A549 (cell line): ENCODE results near the gene IGFBP4. TPM values are rescaled to one million over a fixed set of nuclear protein-coding genes. Genes with fewer than 3 reads are reported as not detected.

Source experiments
- CBX2 ChIP-seq: fragments of 200-600 bp; sonication (generic); IDR thresholded peaks from 2 replicates; pipeline ENCODE4 v1.6.1; 2016; ENCODE audit warnings: low read depth, mild to moderate bottlenecking, borderline replicate concordance
- CEBPB ChIP-seq, 2 experiments: fragments of >200 bp in 1 of 2; sonication (Bioruptor Twin) in 1 of 2; formaldehyde crosslinking in 1 of 2; IDR thresholded peaks; 2 replicates each; pipeline ENCODE4 v1.6.1; 2012 to 2016
- CHD4 ChIP-seq: fragments of 200-600 bp; sonication (generic); IDR thresholded peaks from 2 replicates; pipeline ENCODE4 v1.6.1; 2016; ENCODE audit warnings: antibody characterized with exemption, mild to moderate bottlenecking, borderline replicate concordance
- EP300 ChIP-seq, 2 experiments: fragments of >200 bp; sonication (Bioruptor Twin); formaldehyde crosslinking; IDR thresholded peaks; 2 replicates in 1 of 2; 3 replicates in 1 of 2; pipeline ENCODE4 v1.6.1; 2016 to 2017
- FOSB ChIP-seq: fragments of 250-450 bp; sonication (Bioruptor Pico); IDR thresholded peaks from 2 replicates; pipeline ENCODE4 v1.5.0; 2020; ENCODE audit warnings: mild to moderate bottlenecking, moderate library complexity
- FOSL2 ChIP-seq, 2 experiments: fragments of 450-650 bp in 1 of 2; fragments of >200 bp in 1 of 2; sonication (Bioruptor Twin) in 1 of 2; formaldehyde crosslinking; IDR thresholded peaks; 2 replicates each; pipeline versions ENCODE4 v1.5.0 to v1.6.1; 2016 to 2020; ENCODE audit warnings: mild to moderate bottlenecking in 1 of 2, moderate library complexity in 1 of 2
- FOXS1 ChIP-seq: fragments of 250-450 bp; sonication (Bioruptor Pico); IDR thresholded peaks from 2 replicates; pipeline ENCODE4 v1.5.0; 2020; ENCODE audit warnings: mild to moderate bottlenecking, moderate library complexity
- HDAC2 ChIP-seq: fragments of 200-600 bp; sonication (generic); IDR thresholded peaks from 2 replicates; pipeline ENCODE4 v1.6.1; 2016
- HEYL ChIP-seq: fragments of 250-450 bp; sonication (Bioruptor Pico); IDR thresholded peaks from 2 replicates; pipeline ENCODE4 v1.8.0; 2021; ENCODE audit warnings: mild to moderate bottlenecking, moderate library complexity
- HOXA7 ChIP-seq: fragments of 250-450 bp; sonication (Bioruptor Pico); IDR thresholded peaks from 2 replicates; pipeline ENCODE4 v1.5.0; 2020; ENCODE audit warnings: mild to moderate bottlenecking, moderate library complexity
- HOXB13 ChIP-seq: fragments of 250-450 bp; sonication (Bioruptor Pico); IDR thresholded peaks from 2 replicates; pipeline ENCODE4 v1.5.0; 2020; ENCODE audit warnings: low read depth, mild to moderate bottlenecking, moderate library complexity
- JUN ChIP-seq, 2 experiments: fragments of >200 bp; sonication (Bioruptor Twin); formaldehyde crosslinking; IDR thresholded peaks; 2 replicates in 1 of 2; 3 replicates in 1 of 2; pipeline ENCODE4 v1.6.1; 2016 to 2017
- JUNB ChIP-seq: fragments of >200 bp; sonication (Bioruptor Twin); formaldehyde crosslinking; IDR thresholded peaks from 2 replicates; pipeline ENCODE4 v1.6.1; 2016
- KDM1A ChIP-seq: fragments of 200-600 bp; sonication (generic); IDR thresholded peaks from 2 replicates; pipeline ENCODE4 v1.6.1; 2016; ENCODE audit warnings: low read depth, mild to moderate bottlenecking
- KDM5A ChIP-seq: fragments of 200-600 bp; sonication (generic); IDR thresholded peaks from 2 replicates; pipeline ENCODE4 v1.6.1; 2016; ENCODE audit warnings: antibody characterized with exemption, mild to moderate bottlenecking
- MAFK ChIP-seq: fragments of 450-650 bp; IDR thresholded peaks from 2 replicates; pipeline ENCODE4 v1.6.1; 2014; ENCODE audit not compliant: partially characterized antibody
- MYC ChIP-seq: IDR thresholded peaks from 2 replicates; pipeline ENCODE4 v1.6.1; 2012; ENCODE audit warnings: mild to moderate bottlenecking, inconsistent platforms, low read length, improper control_type of control experiment, borderline replicate concordance
- POLR2AphosphoS2 ChIP-seq: conservative IDR thresholded peaks from 2 replicates; pipeline ENCODE4 v1.6.1; 2012; ENCODE audit warnings: low read length, improper control_type of control experiment, inconsistent platforms
- RARB ChIP-seq: fragments of 250-450 bp; sonication (Bioruptor Pico); IDR thresholded peaks from 2 replicates; pipeline ENCODE4 v1.8.0; 2021; ENCODE audit warnings: mild to moderate bottlenecking, moderate library complexity
- RCOR1 ChIP-seq: fragments of 150-350 bp; IDR thresholded peaks from 2 replicates; pipeline ENCODE4 v1.6.1; 2014; ENCODE audit warnings: antibody characterized with exemption, low read length, low read depth
- RFX5 ChIP-seq: fragments of 450-650 bp; IDR thresholded peaks from 2 replicates; pipeline ENCODE4 v1.7.1; 2014; ENCODE audit warnings: antibody characterized with exemption, mild to moderate bottlenecking, moderate library complexity
- SREBF2 ChIP-seq: fragments of 450-650 bp; IDR thresholded peaks from 2 replicates; pipeline ENCODE4 v1.6.1; 2014; ENCODE audit warnings: mild to moderate bottlenecking, moderate library complexity
- ZFP36 ChIP-seq: fragments of 450-650 bp; IDR thresholded peaks from 2 replicates; pipeline ENCODE4 v1.6.1; 2014; ENCODE audit warnings: borderline replicate concordance; ENCODE audit not compliant: partially characterized antibody
- polyA plus RNA-seq, 4 experiments: library from polyadenylated mRNA; depleted of rRNA in 3 of 4; stranded (reverse); fragments of >200 nt; fragmentation: RNase III in 1 of 4; extraction: RNeasy Plus Mini Kit Qiagen cat#74134 plus additional on column Dnase treatment in 1 of 4; gene quantifications; 2 replicates in 3 of 4; 3 replicates in 1 of 4; pipeline ENCODE4 v1.2.3, GENCODE V29; 2011 to 2017
- TF ChIP-seq, protein P1 (sequence below): fragments of >200 bp; sonication (Bioruptor Twin); formaldehyde crosslinking; IDR thresholded peaks from 3 replicates; pipeline ENCODE4 v1.6.1; 2016
- TF ChIP-seq, protein P2 (sequence below): IDR thresholded peaks from 2 replicates; pipeline ENCODE4 v1.6.1; 2012
- TF ChIP-seq, protein P3 (sequence below): fragments of 450-650 bp; IDR thresholded peaks from 2 replicates; pipeline ENCODE4 v1.6.1; 2014; ENCODE audit warnings: antibody characterized with exemption
- TF ChIP-seq, protein P4 (sequence below): IDR thresholded peaks from 2 replicates; pipeline ENCODE4 v1.6.1; 2012; ENCODE audit warnings: low read depth, borderline replicate concordance
- TF ChIP-seq, protein P5 (sequence below): fragments of >200 bp; sonication (Bioruptor Twin); formaldehyde crosslinking; IDR thresholded peaks from 2 replicates; pipeline ENCODE4 v1.6.1; 2016
- TF ChIP-seq, protein P6 (sequence below): fragments of 250-450 bp; sonication (Bioruptor Pico); IDR thresholded peaks from 2 replicates; pipeline ENCODE4 v1.5.0; 2021; ENCODE audit warnings: mild to moderate bottlenecking, moderate library complexity, borderline replicate concordance
- TF ChIP-seq, protein P7 (sequence below): fragments of 250-450 bp; sonication (Bioruptor Pico); IDR thresholded peaks from 2 replicates; pipeline ENCODE4 v1.5.0; 2020; ENCODE audit warnings: low read depth, mild to moderate bottlenecking, moderate library complexity

Gene IGFBP4
- polyA plus RNA-seq, 2 of the 4 experiments (the other 2 are of a cell fraction), result 1,080 to 1,829 TPM

DNA sequence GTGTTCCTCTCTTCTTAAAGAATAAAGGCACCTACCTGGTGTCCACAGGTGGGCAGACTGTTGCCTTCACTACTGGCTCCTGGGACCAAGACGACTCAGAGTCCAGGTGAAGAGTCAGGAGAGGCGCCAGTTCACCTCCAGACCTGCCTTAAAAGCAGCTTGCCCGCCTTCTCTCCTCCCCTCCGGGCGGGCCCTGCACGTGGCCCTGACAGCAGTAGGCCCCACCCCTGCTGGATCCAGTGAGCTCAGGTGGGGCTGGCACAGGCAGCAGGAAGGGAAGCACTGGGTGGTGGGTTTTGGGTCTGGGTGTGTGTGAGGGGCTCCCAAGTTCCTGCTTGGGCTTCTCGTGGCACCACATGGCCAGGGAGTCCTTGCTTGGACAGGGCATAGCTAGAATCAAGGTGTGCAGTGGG lies 58.3 kb downstream of the IGFBP4 start, which contains the start of gene TNS4 (continued):
- TF ChIP-seq, protein P1, sequence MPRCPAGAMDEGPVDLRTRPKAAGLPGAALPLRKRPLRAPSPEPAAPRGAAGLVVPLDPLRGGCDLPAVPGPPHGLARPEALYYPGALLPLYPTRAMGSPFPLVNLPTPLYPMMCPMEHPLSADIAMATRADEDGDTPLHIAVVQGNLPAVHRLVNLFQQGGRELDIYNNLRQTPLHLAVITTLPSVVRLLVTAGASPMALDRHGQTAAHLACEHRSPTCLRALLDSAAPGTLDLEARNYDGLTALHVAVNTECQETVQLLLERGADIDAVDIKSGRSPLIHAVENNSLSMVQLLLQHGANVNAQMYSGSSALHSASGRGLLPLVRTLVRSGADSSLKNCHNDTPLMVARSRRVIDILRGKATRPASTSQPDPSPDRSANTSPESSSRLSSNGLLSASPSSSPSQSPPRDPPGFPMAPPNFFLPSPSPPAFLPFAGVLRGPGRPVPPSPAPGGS, result peak; percentile 71; the same call in 2 of the 3 replicates
- TF ChIP-seq KDM1A (no peak), JUNB (no peak), HDAC2 (no peak), FOSB (CRISPR knock-in tag) (peak; percentile 51; the same call in 1 of the 2 replicates), CHD4 (no peak), FOSL2 (IDR thresholded peaks at IDR 0.05) (no peak), FOSL2 (CRISPR knock-in tag; IDR thresholded peaks at IDR 0.05) (no peak), MAFK (no peak), HEYL (CRISPR knock-in tag) (no peak), KDM5A (no peak), RARB (CRISPR knock-in tag) (no peak), ZFP36 (no peak), RCOR1 (no peak), CBX2 (no peak), FOXS1 (no peak), HOXB13 (CRISPR knock-in tag) (peak; percentile 71; the same call in 1 of the 2 replicates), CEBPB (IDR thresholded peaks at IDR 0.05) (no peak), HOXA7 (peak; percentile 51; the same call in 1 of the 2 replicates), EP300 (IDR thresholded peaks at IDR 0.05) (no peak), POLR2AphosphoS2 (peak; percentile 67; the same call in 1 of the 2 replicates), RFX5 (no peak), MYC (no peak), JUN (IDR thresholded peaks at IDR 0.05) (no peak; a peak in 1 of 5 replicates), SREBF2 (no peak)
- TF ChIP-seq, protein P2, sequence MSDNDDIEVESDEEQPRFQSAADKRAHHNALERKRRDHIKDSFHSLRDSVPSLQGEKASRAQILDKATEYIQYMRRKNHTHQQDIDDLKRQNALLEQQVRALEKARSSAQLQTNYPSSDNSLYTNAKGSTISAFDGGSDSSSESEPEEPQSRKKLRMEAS, result peak; percentile 66
- TF ChIP-seq, protein P3, sequence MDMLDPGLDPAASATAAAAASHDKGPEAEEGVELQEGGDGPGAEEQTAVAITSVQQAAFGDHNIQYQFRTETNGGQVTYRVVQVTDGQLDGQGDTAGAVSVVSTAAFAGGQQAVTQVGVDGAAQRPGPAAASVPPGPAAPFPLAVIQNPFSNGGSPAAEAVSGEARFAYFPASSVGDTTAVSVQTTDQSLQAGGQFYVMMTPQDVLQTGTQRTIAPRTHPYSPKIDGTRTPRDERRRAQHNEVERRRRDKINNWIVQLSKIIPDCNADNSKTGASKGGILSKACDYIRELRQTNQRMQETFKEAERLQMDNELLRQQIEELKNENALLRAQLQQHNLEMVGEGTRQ, result peak; percentile 77
- TF ChIP-seq, protein P4, sequence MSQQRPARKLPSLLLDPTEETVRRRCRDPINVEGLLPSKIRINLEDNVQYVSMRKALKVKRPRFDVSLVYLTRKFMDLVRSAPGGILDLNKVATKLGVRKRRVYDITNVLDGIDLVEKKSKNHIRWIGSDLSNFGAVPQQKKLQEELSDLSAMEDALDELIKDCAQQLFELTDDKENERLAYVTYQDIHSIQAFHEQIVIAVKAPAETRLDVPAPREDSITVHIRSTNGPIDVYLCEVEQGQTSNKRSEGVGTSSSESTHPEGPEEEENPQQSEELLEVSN, result 0 out of 2 replicates have a peak, but pooled peaks have one; percentile 18
- TF ChIP-seq, protein P5, sequence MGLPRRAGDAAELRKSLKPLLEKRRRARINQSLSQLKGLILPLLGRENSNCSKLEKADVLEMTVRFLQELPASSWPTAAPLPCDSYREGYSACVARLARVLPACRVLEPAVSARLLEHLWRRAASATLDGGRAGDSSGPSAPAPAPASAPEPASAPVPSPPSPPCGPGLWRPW, result no peak
- TF ChIP-seq, protein P6, sequence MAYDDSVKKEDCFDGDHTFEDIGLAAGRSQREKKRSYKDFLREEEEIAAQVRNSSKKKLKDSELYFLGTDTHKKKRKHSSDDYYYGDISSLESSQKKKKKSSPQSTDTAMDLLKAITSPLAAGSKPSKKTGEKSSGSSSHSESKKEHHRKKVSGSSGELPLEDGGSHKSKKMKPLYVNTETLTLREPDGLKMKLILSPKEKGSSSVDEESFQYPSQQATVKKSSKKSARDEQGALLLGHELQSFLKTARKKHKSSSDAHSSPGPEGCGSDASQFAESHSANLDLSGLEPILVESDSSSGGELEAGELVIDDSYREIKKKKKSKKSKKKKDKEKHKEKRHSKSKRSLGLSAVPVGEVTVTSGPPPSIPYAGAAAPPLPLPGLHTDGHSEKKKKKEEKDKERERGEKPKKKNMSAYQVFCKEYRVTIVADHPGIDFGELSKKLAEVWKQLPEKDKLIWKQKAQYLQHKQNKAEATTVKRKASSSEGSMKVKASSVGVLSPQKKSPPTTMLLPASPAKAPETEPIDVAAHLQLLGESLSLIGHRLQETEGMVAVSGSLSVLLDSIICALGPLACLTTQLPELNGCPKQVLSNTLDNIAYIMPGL, result no peak
- TF ChIP-seq, protein P7, sequence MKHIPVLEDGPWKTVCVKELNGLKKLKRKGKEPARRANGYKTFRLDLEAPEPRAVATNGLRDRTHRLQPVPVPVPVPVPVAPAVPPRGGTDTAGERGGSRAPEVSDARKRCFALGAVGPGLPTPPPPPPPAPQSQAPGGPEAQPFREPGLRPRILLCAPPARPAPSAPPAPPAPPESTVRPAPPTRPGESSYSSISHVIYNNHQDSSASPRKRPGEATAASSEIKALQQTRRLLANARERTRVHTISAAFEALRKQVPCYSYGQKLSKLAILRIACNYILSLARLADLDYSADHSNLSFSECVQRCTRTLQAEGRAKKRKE (CRISPR knock-in tag), result no peak
